Stimulated activated effector memory CD8-positive, alpha-beta T cell treated with anti-CD3 and anti-CD28 coated beads, Interleukin-12 subunit alpha, Interleukin-12 subunit beta, amount 100 ng/mL, for 72 hours (primary cell): ENCODE measurements around the gene HS6ST3.
"Not testable (repeated sequence)": the region's sequence is repeated elsewhere in the genome, so short reads cannot be mapped to it uniquely, and the experiment has no call there.

Source experiments
- ATAC-seq: fragments of 150-1000 bp; cut with Tn5 transposase; 2 replicates; pipeline ENCODE4 v1.10.0; 2021
- DNase-seq, 2 donors: peaks; one replicate each; pipeline ENCODE4 v3.0.0; 2021 to 2022; ENCODE audit warnings: low spot score in 2 of 2
- H3K27ac Mint-ChIP-seq: one replicate; pipeline ENCODE4 v1.8.0; 2022; ENCODE audit warnings: mild to moderate bottlenecking, mixed read lengths
- H3K36me3 Mint-ChIP-seq: one replicate; pipeline ENCODE4 v1.8.0; 2022; ENCODE audit warnings: mild to moderate bottlenecking, mixed read lengths
- H3K4me1 Mint-ChIP-seq: one replicate; pipeline ENCODE4 v1.8.0; 2022; ENCODE audit warnings: mixed read lengths
- H3K4me3 Mint-ChIP-seq: one replicate; pipeline ENCODE4 v1.8.0; 2022; ENCODE audit warnings: mild to moderate bottlenecking, mixed read lengths
- H3K9me3 Mint-ChIP-seq: one replicate; pipeline ENCODE4 v1.8.0; 2022; ENCODE audit warnings: mixed read lengths

The HS6ST3 gene

GRCh38 chr13:96473526-96474180, 383.7 kb downstream of the HS6ST3 start:
- H3K27ac Mint-ChIP-seq: no peak overlapping the region
- H3K36me3 Mint-ChIP-seq: no peaks in the 10 kb centered on the region
- DNase-seq: no peak
- no peaks in the 10 kb centered on the region for H3K4me1 Mint-ChIP-seq
- H3K9me3 Mint-ChIP-seq: peaks cover 9% of the 10 kb centered on the region
- no peak overlapping the region for H3K4me3 Mint-ChIP-seq
- ATAC-seq: no peak

GRCh38 chr13:96474181-96474557, 384.3 kb downstream of the HS6ST3 start:
- Mint-ChIP-seq H3K9me3 (peaks cover 10% of the 10 kb centered on the region), H3K4me1 (no peaks in the 10 kb centered on the region), H3K36me3 (no peaks in the 10 kb centered on the region), H3K27ac (no peak overlapping the region), H3K4me3 (no peak overlapping the region)
- DNase-seq (no peak), ATAC-seq (no peak)

- ATAC-seq: no peak
- Mint-ChIP-seq H3K9me3 (peaks cover 12% of the 10 kb centered on the region), H3K4me1 (no peaks in the 10 kb centered on the region), H3K36me3 (no peaks in the 10 kb centered on the region), H3K4me3 (no peak overlapping the region), H3K27ac (no peak overlapping the region)
- no peak for DNase-seq
Measured at GRCh38 chr13:96475103-96475502, 385.2 kb downstream of the HS6ST3 start.

GRCh38 chr13:96481482-96481881, 391.6 kb downstream of the HS6ST3 start:
- ATAC-seq: no peak
- Mint-ChIP-seq H3K36me3 (no peaks in the 10 kb centered on the region), H3K9me3 (peaks cover 7% of the 10 kb centered on the region), H3K4me1 (no peaks in the 10 kb centered on the region), H3K4me3 (no peak overlapping the region), H3K27ac (no peak overlapping the region)
- no peak for DNase-seq

GRCh38 chr13:96490496-96490989, 400.6 kb downstream of the HS6ST3 start:
- Mint-ChIP-seq H3K4me3 (no peak overlapping the region), H3K9me3 (peaks cover 15% of the 10 kb centered on the region), H3K4me1 (no peaks in the 10 kb centered on the region), H3K27ac (no peak overlapping the region), H3K36me3 (no peaks in the 10 kb centered on the region)
- ATAC-seq: no peak
- no peak for DNase-seq

GRCh38 chr13:96491103-96491502, 401.2 kb downstream of the HS6ST3 start:
- no peak for DNase-seq
- peaks cover 15% of the 10 kb centered on the region for H3K9me3 Mint-ChIP-seq
- H3K4me1 Mint-ChIP-seq: no peaks in the 10 kb centered on the region
- no peak overlapping the region for H3K27ac Mint-ChIP-seq
- H3K4me3 Mint-ChIP-seq: no peak overlapping the region
- H3K36me3 Mint-ChIP-seq: no peaks in the 10 kb centered on the region
- ATAC-seq: no peak

GRCh38 chr13:96492766-96493165, 402.9 kb downstream of the HS6ST3 start:
- H3K9me3 Mint-ChIP-seq: peaks cover 20% of the 10 kb centered on the region
- no peaks in the 10 kb centered on the region for H3K36me3 Mint-ChIP-seq
- no peaks in the 10 kb centered on the region for H3K4me1 Mint-ChIP-seq

GRCh38 chr13:96499656-96500055, 409.7 kb downstream of the HS6ST3 start:
- no peak for ATAC-seq
- peaks cover 21% of the 10 kb centered on the region for H3K9me3 Mint-ChIP-seq
- no peaks in the 10 kb centered on the region for H3K36me3 Mint-ChIP-seq
- no peaks in the 10 kb centered on the region for H3K4me1 Mint-ChIP-seq
- no peak overlapping the region for H3K27ac Mint-ChIP-seq
- DNase-seq: no peak
- H3K4me3 Mint-ChIP-seq: no peak overlapping the region

More at GRCh38 chr13:96492766-96493165, 402.9 kb downstream of the HS6ST3 start:
- DNase-seq (no peak), ATAC-seq (no peak)
- H3K4me3 Mint-ChIP-seq: no peak overlapping the region
- no peak overlapping the region for H3K27ac Mint-ChIP-seq

- Mint-ChIP-seq H3K36me3 (no peaks in the 10 kb centered on the region), H3K4me3 (no peak overlapping the region), H3K9me3 (peaks cover 18% of the 10 kb centered on the region), H3K27ac (no peak overlapping the region), H3K4me1 (no peaks in the 10 kb centered on the region)
- ATAC-seq (no peak), DNase-seq (no peak)
Measured at GRCh38 chr13:96500953-96501352, 411.0 kb downstream of the HS6ST3 start.

GRCh38 chr13:96503481-96503880, 413.6 kb downstream of the HS6ST3 start:
- DNase-seq (no peak), ATAC-seq (no peak)
- H3K9me3 Mint-ChIP-seq: peaks cover 14% of the 10 kb centered on the region
- H3K4me1 Mint-ChIP-seq: no peaks in the 10 kb centered on the region
- H3K4me3 Mint-ChIP-seq: no peak overlapping the region
- H3K36me3 Mint-ChIP-seq: no peaks in the 10 kb centered on the region
- no peak overlapping the region for H3K27ac Mint-ChIP-seq

GRCh38 chr13:96511587-96511986, 421.7 kb downstream of the HS6ST3 start:
- ATAC-seq: no peak
- H3K36me3 Mint-ChIP-seq: no peaks in the 10 kb centered on the region
- no peak overlapping the region for H3K4me3 Mint-ChIP-seq
- H3K4me1 Mint-ChIP-seq: no peaks in the 10 kb centered on the region
- H3K27ac Mint-ChIP-seq: no peak overlapping the region
- no peak for DNase-seq
- peaks cover 10% of the 10 kb centered on the region for H3K9me3 Mint-ChIP-seq

- ATAC-seq (no peak), DNase-seq (no peak)
- H3K27ac Mint-ChIP-seq: no peak overlapping the region
- no peaks in the 10 kb centered on the region for H3K36me3 Mint-ChIP-seq
- no peaks in the 10 kb centered on the region for H3K4me1 Mint-ChIP-seq
- H3K9me3 Mint-ChIP-seq: peaks cover 19% of the 10 kb centered on the region
- no peak overlapping the region for H3K4me3 Mint-ChIP-seq
Measured at GRCh38 chr13:96519380-96519779, 429.5 kb downstream of the HS6ST3 start.

- ATAC-seq, DNase-seq, H3K36me3 Mint-ChIP-seq, H3K4me1 Mint-ChIP-seq, H3K4me3 Mint-ChIP-seq, H3K27ac Mint-ChIP-seq: not testable (repeated sequence)
- peaks cover 17% of the 10 kb centered on the region for H3K9me3 Mint-ChIP-seq
Measured at GRCh38 chr13:96524398-96525020, 434.6 kb downstream of the HS6ST3 start.

- ATAC-seq (no peak), DNase-seq (no peak)
- Mint-ChIP-seq H3K9me3 (peaks cover 19% of the 10 kb centered on the region), H3K27ac (no peak overlapping the region), H3K4me3 (no peak overlapping the region), H3K4me1 (no peaks in the 10 kb centered on the region), H3K36me3 (no peaks in the 10 kb centered on the region)
Measured at GRCh38 chr13:96525715-96526114, 435.8 kb downstream of the HS6ST3 start.

- no peak for DNase-seq
- Mint-ChIP-seq H3K4me3 (no peak overlapping the region), H3K36me3 (no peaks in the 10 kb centered on the region), H3K4me1 (no peaks in the 10 kb centered on the region), H3K9me3 (peaks cover 17% of the 10 kb centered on the region), H3K27ac (no peak overlapping the region)
- no peak for ATAC-seq
Measured at GRCh38 chr13:96527497-96527896, 437.6 kb downstream of the HS6ST3 start.

GRCh38 chr13:96532804-96533203, 442.9 kb downstream of the HS6ST3 start:
- ATAC-seq (no peak), DNase-seq (no peak)
- no peaks in the 10 kb centered on the region for H3K4me1 Mint-ChIP-seq
- H3K36me3 Mint-ChIP-seq: no peaks in the 10 kb centered on the region
- H3K9me3 Mint-ChIP-seq: peaks cover 5% of the 10 kb centered on the region
- no peak overlapping the region for H3K27ac Mint-ChIP-seq
- no peak overlapping the region for H3K4me3 Mint-ChIP-seq
